Lung (tissue), 12 donors: ENCODE measurements around the gene FBN1. TPM values are rescaled to one million over a fixed set of nuclear protein-coding genes. Genes with fewer than 3 reads are reported as not detected.

Experiments used
- ATAC-seq: fragments of 200-7000 bp; cut with Tn5 transposase; one replicate; pipeline ENCODE4 v1.9.1; 2020; ENCODE audit warnings: moderate number of reproducible peaks; ENCODE audit not compliant: insufficient read depth, low FRiP score
- DNase-seq, 3 donors: peaks; one replicate each; pipeline ENCODE4 v3.0.0-alpha.2; 2013 to 2017
- H3K27ac ChIP-seq, 2 donors: one replicate each; pipeline ENCODE4 v1.5.1; 2013; ENCODE audit warnings: mild to moderate bottlenecking in 2 of 2, moderate library complexity in 2 of 2, control low read depth in 1 of 2, inconsistent platforms in 1 of 2, low read depth in 1 of 2, low read length in 1 of 2
- H3K27me3 ChIP-seq, 3 donors: one replicate each; pipeline ENCODE4 v1.5.1; 2013; ENCODE audit warnings: low read length in 2 of 3; ENCODE audit not compliant: control insufficient read depth in 3 of 3, insufficient read depth in 3 of 3
- H3K36me3 ChIP-seq, 4 donors: one replicate each; pipeline ENCODE4 v1.5.1; 2013; ENCODE audit warnings: low read length in 4 of 4, mild to moderate bottlenecking in 1 of 4, moderate library complexity in 1 of 4; ENCODE audit not compliant: control insufficient read depth in 4 of 4, insufficient read depth in 4 of 4
- H3K4me1 ChIP-seq, 5 donors: one replicate each; pipeline ENCODE4 v1.5.1; 2013; ENCODE audit warnings: low read length in 5 of 5, mild to moderate bottlenecking in 2 of 5, moderate library complexity in 1 of 5; ENCODE audit not compliant: control insufficient read depth in 5 of 5, insufficient read depth in 5 of 5
- H3K4me3 ChIP-seq: one replicate; pipeline ENCODE4 v1.5.1; 2013; ENCODE audit warnings: mild to moderate bottlenecking, control low read depth, moderate library complexity
- H3K9ac ChIP-seq, 2 donors: one replicate each; pipeline ENCODE4 v1.5.1; 2013; ENCODE audit warnings: low read length in 2 of 2, control low read depth in 1 of 2; ENCODE audit not compliant: insufficient read depth in 1 of 2
- H3K9me3 ChIP-seq, 4 donors: one replicate each; pipeline ENCODE4 v1.5.1; 2013; ENCODE audit warnings: low read length in 3 of 4, mild to moderate bottlenecking in 1 of 4, moderate library complexity in 1 of 4; ENCODE audit not compliant: control insufficient read depth in 4 of 4, insufficient read depth in 3 of 4
- WGBS, 2 donors: extraction: QIAGEN DNeasy Blood & Tissue Kit; methylation state at CpG; one replicate each; pipeline ENCODE4 v1.1.7; 2013; 5-methylcytosine and 5-hydroxymethylcytosine counted together
- polyA plus RNA-seq, 2 donors: library from polyadenylated mRNA; stranded (reverse); fragments of 200-250 nt; gene quantifications; one replicate each; pipeline ENCODE4 v1.2.1, GENCODE V29; 2013
- total RNA-seq, 2 donors: library from RNA; depleted of rRNA in 1 of 2; stranded (reverse); fragments of >200 nt in 1 of 2; gene quantifications; one replicate each; pipeline ENCODE4 v1.2.1, GENCODE V29; 2014 to 2021
- TF ChIP-seq, protein P1 (sequence below): IDR thresholded peaks from 2 replicates; pipeline ENCODE4 v1.5.1; 2012; ENCODE audit warnings: mild to moderate bottlenecking; ENCODE audit errors: control extremely low read depth, extremely low read depth
- donor health status: control.
- donor health status: control.
- donor health status: Bipolar disorder and iron deficiency.
- donor health status: healthy.
- donor health status: DM: yes; HTN: yes; CAD: no.

FBN1 gene
- total and polyA plus RNA-seq, 4 donors, result 6.0 to 170 (median 60.8) TPM

DNA sequence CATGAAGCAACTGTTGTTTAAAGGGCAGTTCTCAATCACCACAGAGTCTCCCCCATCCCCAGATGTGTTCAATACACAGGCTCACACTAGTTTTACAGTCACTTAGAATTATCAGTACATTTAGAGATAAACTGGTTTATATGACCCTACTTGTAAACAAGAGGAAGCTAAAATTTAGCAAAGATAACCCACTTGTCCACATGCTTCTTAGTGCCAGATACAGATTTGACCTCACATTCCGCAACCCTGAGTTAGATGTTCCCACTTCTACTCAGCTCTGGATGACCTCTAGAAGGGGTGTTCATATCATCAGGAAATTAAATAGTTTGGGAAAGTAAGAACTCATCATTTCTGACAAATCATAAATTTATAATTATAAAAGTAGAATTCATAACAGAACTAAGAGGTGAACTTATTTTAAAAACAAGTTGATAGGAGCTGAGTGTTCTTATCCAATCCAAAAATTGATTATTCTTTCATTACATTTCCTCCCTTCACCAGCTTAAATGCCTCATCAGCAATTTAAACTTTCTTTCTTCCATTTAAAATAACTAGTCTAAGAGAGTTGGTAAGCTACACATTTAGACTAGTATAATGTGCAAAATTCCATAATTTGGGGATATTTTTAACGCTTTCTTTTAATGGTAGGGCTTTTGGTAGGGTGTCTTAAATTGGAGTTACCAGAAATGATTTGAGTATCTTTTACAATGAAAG, 131.2 kb downstream of the FBN1 start:
- no peak overlapping the region for H3K4me3 ChIP-seq
- TF ChIP-seq, protein P1, sequence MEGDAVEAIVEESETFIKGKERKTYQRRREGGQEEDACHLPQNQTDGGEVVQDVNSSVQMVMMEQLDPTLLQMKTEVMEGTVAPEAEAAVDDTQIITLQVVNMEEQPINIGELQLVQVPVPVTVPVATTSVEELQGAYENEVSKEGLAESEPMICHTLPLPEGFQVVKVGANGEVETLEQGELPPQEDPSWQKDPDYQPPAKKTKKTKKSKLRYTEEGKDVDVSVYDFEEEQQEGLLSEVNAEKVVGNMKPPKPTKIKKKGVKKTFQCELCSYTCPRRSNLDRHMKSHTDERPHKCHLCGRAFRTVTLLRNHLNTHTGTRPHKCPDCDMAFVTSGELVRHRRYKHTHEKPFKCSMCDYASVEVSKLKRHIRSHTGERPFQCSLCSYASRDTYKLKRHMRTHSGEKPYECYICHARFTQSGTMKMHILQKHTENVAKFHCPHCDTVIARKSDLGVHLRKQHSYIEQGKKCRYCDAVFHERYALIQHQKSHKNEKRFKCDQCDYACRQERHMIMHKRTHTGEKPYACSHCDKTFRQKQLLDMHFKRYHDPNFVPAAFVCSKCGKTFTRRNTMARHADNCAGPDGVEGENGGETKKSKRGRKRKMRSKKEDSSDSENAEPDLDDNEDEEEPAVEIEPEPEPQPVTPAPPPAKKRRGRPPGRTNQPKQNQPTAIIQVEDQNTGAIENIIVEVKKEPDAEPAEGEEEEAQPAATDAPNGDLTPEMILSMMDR, result no peak
- no peak for ATAC-seq
- WGBS, 2 donors, result 91 to 96% methylated on average over 2 of the region's 2 CpGs
- H3K9me3 ChIP-seq, result no peaks in the 10 kb centered on the region
- H3K27ac ChIP-seq, result no peak overlapping the region
- no peak overlapping the region for H3K9ac ChIP-seq
- H3K36me3 ChIP-seq, result peaks cover 0 to 43% (median 13%) of the 10 kb centered on the region in 4 donors
- H3K27me3 ChIP-seq, result no peaks in the 10 kb centered on the region
- no peak for DNase-seq
- no peaks in the 10 kb centered on the region for H3K4me1 ChIP-seq

DNA sequence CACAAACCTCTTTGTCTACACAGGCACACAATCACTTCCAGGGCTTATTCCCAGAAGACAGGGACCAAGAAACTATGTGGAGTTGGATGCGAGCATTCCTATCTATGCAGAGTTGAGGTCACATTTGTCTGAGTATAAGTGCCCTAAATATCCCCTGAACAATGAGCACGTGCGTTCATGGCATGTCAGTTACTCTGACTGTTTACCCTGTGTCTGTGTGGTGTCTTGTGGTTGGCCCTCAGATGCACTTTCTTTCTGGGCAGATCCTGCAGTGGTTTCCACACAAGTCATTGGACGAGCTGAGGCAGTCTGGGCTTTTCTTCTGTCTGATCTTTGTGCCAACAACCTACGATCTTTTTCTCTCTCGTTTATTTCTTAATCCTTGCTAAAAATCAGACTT, 134.5 kb downstream of the FBN1 start:
- H3K4me3 ChIP-seq, result no peak overlapping the region
- H3K4me1 ChIP-seq, result peaks cover 0 to 2% (median 0%) of the 10 kb centered on the region in 5 donors
- H3K9ac ChIP-seq, result no peak overlapping the region
- no peaks in the 10 kb centered on the region for H3K27me3 ChIP-seq
- H3K36me3 ChIP-seq, result peaks cover 0 to 46% (median 9%) of the 10 kb centered on the region in 4 donors
- ATAC-seq (peak; percentile 14), DNase-seq (no peak)
- WGBS, 2 donors, result 77 to 87% methylated on average over 6 of the region's 6 CpGs
- no peak overlapping the region for H3K27ac ChIP-seq
- TF ChIP-seq, protein P1, result no peak
- H3K9me3 ChIP-seq, result no peaks in the 10 kb centered on the region

DNA sequence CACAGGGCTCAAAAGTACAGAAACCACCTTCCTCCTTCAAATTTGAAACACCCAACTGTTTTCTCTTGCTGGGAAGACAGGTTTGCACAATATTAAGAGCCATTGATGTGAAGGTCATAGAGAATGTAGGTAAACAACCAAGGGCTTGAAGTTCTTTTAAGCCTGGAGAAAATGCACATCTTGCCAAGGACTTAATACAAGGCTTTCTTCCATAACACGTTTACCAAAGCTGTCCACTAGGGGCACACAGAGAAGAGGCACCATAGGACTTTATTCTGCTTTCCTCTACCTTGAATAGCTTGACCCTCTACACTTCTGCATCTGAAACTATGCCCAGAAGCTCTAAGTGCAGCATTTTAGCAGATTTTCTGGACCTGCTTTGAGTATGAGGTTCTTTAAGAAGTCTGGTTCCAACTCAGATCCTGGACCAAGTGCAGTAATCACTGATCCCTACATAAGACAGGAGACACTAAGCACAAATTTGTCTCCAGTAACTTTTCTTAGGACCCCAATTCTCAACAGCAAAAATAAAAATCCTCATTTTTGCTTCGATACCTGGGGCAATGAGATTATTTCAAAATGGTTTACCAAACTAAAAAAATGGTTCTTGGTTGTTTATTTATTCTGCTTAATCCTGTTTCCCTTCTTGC, 138.0 kb downstream of the FBN1 start:
- no peak overlapping the region for H3K9ac ChIP-seq
- H3K27ac ChIP-seq, result no peak overlapping the region
- TF ChIP-seq, protein P1, result peak; percentile 17
- H3K4me3 ChIP-seq, result no peak overlapping the region
- H3K4me1 ChIP-seq, result peaks cover 0 to 2% (median 0%) of the 10 kb centered on the region in 5 donors
- no peaks in the 10 kb centered on the region for H3K9me3 ChIP-seq
- peaks cover 0 to 43% (median 3%) of the 10 kb centered on the region in 4 donors for H3K36me3 ChIP-seq
- ATAC-seq, result peak; percentile 86
- no peaks in the 10 kb centered on the region for H3K27me3 ChIP-seq
- peak in 2 of 3 donors; percentile 60 to 65 for DNase-seq
- 45 to 48% methylated on average over 2 of the region's 2 CpGs for WGBS, 2 donors
